H1 (cell line): Measurements from ENCODE around the gene DHCR7. TPM values are rescaled to one million over a fixed set of nuclear protein-coding genes. Genes with fewer than 3 reads are reported as not detected.

Experiments
- CTCF ChIA-PET: fragments of 300-600 bp; sonication (Branson Sonifier 250); formaldehyde crosslinking; loops from one replicate; lab custom pipeline; 2021; ENCODE audit not compliant: partially characterized antibody; lab: Charles Lee
- POLR2A ChIA-PET: fragments of 300-600 bp; sonication (Branson Sonifier 250); formaldehyde crosslinking; loops from one replicate; lab custom pipeline; 2021; ENCODE audit warnings: inconsistent platforms; ENCODE audit not compliant: partially characterized antibody; lab: Charles Lee
- DNase-seq, 2 experiments: peaks; one replicate each; pipeline versions ENCODE4 v3.0.0 to v3.0.0-alpha.2; 2010 to 2022; ENCODE audit warnings: low spot score in 2 of 2, low read depth in 1 of 2, mixed read lengths in 1 of 2
- FAIRE-seq: peaks from 2 replicates; lab custom pipeline; 2011; peaks lifted over from hg19 to GRCh38; lab: Jason Lieb, UNC
- H2AFZ ChIP-seq: 2 replicates; pipeline ENCODE4 v1.8.1; 2012; ENCODE audit warnings: low read length, inconsistent platforms
- H2AK5ac ChIP-seq: 2 replicates; pipeline ENCODE4 v1.6.1; 2013; ENCODE audit warnings: low read depth, low read length
- H2BK120ac ChIP-seq: replicated peaks from 2 replicates; pipeline ENCODE3; 2013; ENCODE audit warnings: low read depth, low read length, inconsistent platforms
- H2BK12ac ChIP-seq: 2 replicates; pipeline ENCODE4 v1.6.1; 2013; ENCODE audit warnings: low read depth, low read length
- H2BK15ac ChIP-seq: 2 replicates; pipeline ENCODE4 v1.6.1; 2013; ENCODE audit warnings: low read length
- H2BK20ac ChIP-seq: 2 replicates; pipeline ENCODE4 v1.6.1; 2013; ENCODE audit warnings: low read length
- H2BK5ac ChIP-seq: 2 replicates; pipeline ENCODE4 v1.6.1; 2013; ENCODE audit warnings: low read depth, low read length
- H3K14ac ChIP-seq: 2 replicates; pipeline ENCODE4 v1.6.1; 2013; ENCODE audit warnings: inconsistent platforms; ENCODE audit not compliant: insufficient read length
- H3K18ac ChIP-seq: 2 replicates; pipeline ENCODE4 v1.6.1; 2013; ENCODE audit warnings: low read length; ENCODE audit errors: extremely low read depth
- H3K23ac ChIP-seq: 2 replicates; pipeline ENCODE4 v1.6.1; 2013; ENCODE audit warnings: inconsistent platforms; ENCODE audit not compliant: insufficient read length
- H3K23me2 ChIP-seq: 2 replicates; pipeline ENCODE4 v1.6.1; 2013; ENCODE audit warnings: low read depth, low read length
- H3K27ac ChIP-seq: 2 replicates; pipeline ENCODE4 v1.6.1; 2011; ENCODE audit warnings: low read depth, low read length, inconsistent platforms
- H3K27me3 ChIP-seq, 4 experiments: replicated peaks in 1 of 4; 1 replicate in 1 of 4; 2 replicates in 3 of 4; pipeline versions ENCODE4 v1.6.1 to v1.8.1; 2011 to 2013; ENCODE audit warnings: low read length in 3 of 4, mild to moderate bottlenecking in 3 of 4, inconsistent platforms in 2 of 4, mixed read lengths in 2 of 4, moderate library complexity in 1 of 4; ENCODE audit not compliant: control insufficient read depth in 3 of 4, insufficient read depth in 3 of 4; ENCODE audit errors: extremely low read depth in 1 of 4
- H3K36me3 ChIP-seq, 4 experiments: 2 replicates each; pipeline versions ENCODE4 v1.6.1 to v1.8.1; 2011 to 2013; ENCODE audit warnings: mild to moderate bottlenecking in 4 of 4, low read length in 3 of 4, moderate library complexity in 2 of 4, control low read depth in 1 of 4, inconsistent platforms in 1 of 4; ENCODE audit not compliant: insufficient read depth in 4 of 4, control insufficient read depth in 2 of 4
- H3K4ac ChIP-seq: replicated peaks from 2 replicates; pipeline ENCODE3; 2013; ENCODE audit warnings: low read length, low read depth, mixed read lengths, inconsistent platforms; ENCODE audit not compliant: insufficient read length
- H3K4me1 ChIP-seq, 4 experiments: replicated peaks in 1 of 4; 1 replicate in 1 of 4; 2 replicates in 3 of 4; pipeline versions ENCODE4 v1.6.1 to v1.8.1; 2011 to 2013; ENCODE audit warnings: low read length in 3 of 4, inconsistent platforms in 2 of 4, mixed read lengths in 1 of 4; ENCODE audit not compliant: insufficient read depth in 4 of 4, control insufficient read depth in 3 of 4
- H3K4me2 ChIP-seq, 2 experiments: 2 replicates each; pipeline versions ENCODE4 v1.6.1 to v1.8.1; 2011 to 2013; ENCODE audit warnings: low read depth in 2 of 2, low read length in 2 of 2, control low read depth in 1 of 2, inconsistent platforms in 1 of 2, mild to moderate bottlenecking in 1 of 2; ENCODE audit not compliant: insufficient read depth in 1 of 2
- H3K4me3 ChIP-seq, 4 experiments: fragments of 200-600, 300-600 bp in 1 of 4; sonication (generic), shearing (Covaris generic), sonication (Bioruptor Twin) in 1 of 4; 2 replicates each; pipeline versions ENCODE4 v1.5.1 to v1.8.1; 2011 to 2016; ENCODE audit warnings: low read length in 4 of 4, low read depth in 3 of 4, control low read depth in 2 of 4, inconsistent platforms in 2 of 4, mild to moderate bottlenecking in 2 of 4, mixed read lengths in 1 of 4, moderate library complexity in 1 of 4; ENCODE audit not compliant: insufficient read depth in 2 of 4; ENCODE audit errors: extremely low read depth in 1 of 4
- H3K56ac ChIP-seq: replicated peaks from 2 replicates; pipeline ENCODE3; 2013; ENCODE audit warnings: low read depth, mild to moderate bottlenecking, mixed read lengths, low read length, inconsistent platforms; ENCODE audit not compliant: insufficient read length
- H3K79me1 ChIP-seq: 2 replicates; pipeline ENCODE4 v1.6.1; 2013; ENCODE audit warnings: low read depth, low read length, control low read depth
- H3K79me2 ChIP-seq, 2 experiments: 2 replicates each; pipeline versions ENCODE4 v1.6.1 to v1.8.1; 2012 to 2013; ENCODE audit warnings: low read length in 2 of 2, mild to moderate bottlenecking in 2 of 2, inconsistent platforms in 1 of 2; ENCODE audit not compliant: insufficient read depth in 2 of 2, control insufficient read depth in 1 of 2
- H3K9ac ChIP-seq, 4 experiments: replicated peaks in 1 of 4; 1 replicate in 1 of 4; 2 replicates in 3 of 4; pipeline versions ENCODE4 v1.6.1 to v1.8.1; 2011 to 2013; ENCODE audit warnings: low read depth in 3 of 4, low read length in 3 of 4, control low read depth in 2 of 4, mild to moderate bottlenecking in 2 of 4, moderate library complexity in 2 of 4, inconsistent platforms in 1 of 4; ENCODE audit errors: extremely low read depth in 1 of 4
- H3K9me3 ChIP-seq, 2 experiments: 2 replicates each; pipeline versions ENCODE4 v1.6.1 to v1.8.1; 2012 to 2013; ENCODE audit warnings: mild to moderate bottlenecking in 2 of 2, moderate library complexity in 2 of 2, control low read depth in 1 of 2, inconsistent platforms in 1 of 2, low read depth in 1 of 2, low read length in 1 of 2, mixed read lengths in 1 of 2; ENCODE audit not compliant: insufficient read depth in 2 of 2
- H4K20me1 ChIP-seq, 2 experiments: replicated peaks in 1 of 2; 2 replicates each; pipeline versions ENCODE3 to v1.8.1; 2011 to 2013; ENCODE audit warnings: inconsistent platforms in 2 of 2, low read length in 2 of 2, mild to moderate bottlenecking in 1 of 2; ENCODE audit not compliant: insufficient read depth in 2 of 2, control insufficient read depth in 1 of 2
- H4K5ac ChIP-seq: 2 replicates; pipeline ENCODE4 v1.6.1; 2013; ENCODE audit warnings: low read length, low read depth, mixed read lengths, inconsistent platforms; ENCODE audit not compliant: insufficient read length
- H4K8ac ChIP-seq: 2 replicates; pipeline ENCODE4 v1.8.0; 2013; ENCODE audit warnings: mild to moderate bottlenecking, moderate library complexity, low read length, inconsistent platforms; ENCODE audit not compliant: insufficient read depth; ENCODE audit errors: extremely low read depth
- H4K91ac ChIP-seq: replicated peaks from 2 replicates; pipeline ENCODE3; 2013; ENCODE audit warnings: low read length, mixed read lengths, inconsistent platforms; ENCODE audit not compliant: insufficient read length
- POLR2AphosphoS5 ChIP-seq: IDR thresholded peaks from 2 replicates; pipeline ENCODE4 v1.6.1; 2011; ENCODE audit warnings: low read depth, low read length
- WGBS, 2 experiments: shearing (Covaris generic) in 1 of 2; methylation state at CpG; one replicate each; pipeline versions ENCODE4 v1.1.6 to v1.1.7; 2013 to 2015; ENCODE audit warnings: low lambda C conversion rate in 2 of 2, mixed read lengths in 2 of 2, inconsistent platforms in 1 of 2, low coverage in 1 of 2, missing lambda C conversion rate in 1 of 2; ENCODE audit not compliant: insufficient replicate concordance in 2 of 2, insufficient coverage in 1 of 2, insufficient read length in 1 of 2; ENCODE audit errors: extremely low coverage in 1 of 2, missing lambda C conversion rate in 1 of 2; 5-methylcytosine and 5-hydroxymethylcytosine counted together
- polyA plus RNA-seq, 7 experiments: library from polyadenylated mRNA; depleted of rRNA in 3 of 7; stranded (reverse) in 5 of 7; unstranded in 2 of 7; fragments of >200 nt in 5 of 7; fragments of 200-250 nt in 2 of 7; gene quantifications; 1 replicate in 5 of 7; 2 replicates in 1 of 7; 4 replicates in 1 of 7; pipeline versions ENCODE4 v1.2.1 to v1.2.3, GENCODE V29; 2011 to 2013; ENCODE audit warnings: missing spikeins in 2 of 7, mixed read lengths in 2 of 7
- total RNA-seq: library from RNA; stranded (reverse); fragmentation: NEBNext Ultra II Directional; extraction: Animal tissue kit (Norgen Biotek cat#: 25700); gene quantifications from 2 replicates; pipeline ENCODE4 v1.2.1, GENCODE V29; 2021
- TF ChIP-seq, protein P1 (sequence below): IDR thresholded peaks from 2 replicates; pipeline ENCODE4 v1.6.1; 2012; ENCODE audit warnings: inconsistent platforms

Gene DHCR7
- total and polyA plus RNA-seq, 2 of the 8 experiments (the other 6 are each of a cell fraction or from before 2014, with no cell fraction given): 144 to 157 TPM

DNA sequence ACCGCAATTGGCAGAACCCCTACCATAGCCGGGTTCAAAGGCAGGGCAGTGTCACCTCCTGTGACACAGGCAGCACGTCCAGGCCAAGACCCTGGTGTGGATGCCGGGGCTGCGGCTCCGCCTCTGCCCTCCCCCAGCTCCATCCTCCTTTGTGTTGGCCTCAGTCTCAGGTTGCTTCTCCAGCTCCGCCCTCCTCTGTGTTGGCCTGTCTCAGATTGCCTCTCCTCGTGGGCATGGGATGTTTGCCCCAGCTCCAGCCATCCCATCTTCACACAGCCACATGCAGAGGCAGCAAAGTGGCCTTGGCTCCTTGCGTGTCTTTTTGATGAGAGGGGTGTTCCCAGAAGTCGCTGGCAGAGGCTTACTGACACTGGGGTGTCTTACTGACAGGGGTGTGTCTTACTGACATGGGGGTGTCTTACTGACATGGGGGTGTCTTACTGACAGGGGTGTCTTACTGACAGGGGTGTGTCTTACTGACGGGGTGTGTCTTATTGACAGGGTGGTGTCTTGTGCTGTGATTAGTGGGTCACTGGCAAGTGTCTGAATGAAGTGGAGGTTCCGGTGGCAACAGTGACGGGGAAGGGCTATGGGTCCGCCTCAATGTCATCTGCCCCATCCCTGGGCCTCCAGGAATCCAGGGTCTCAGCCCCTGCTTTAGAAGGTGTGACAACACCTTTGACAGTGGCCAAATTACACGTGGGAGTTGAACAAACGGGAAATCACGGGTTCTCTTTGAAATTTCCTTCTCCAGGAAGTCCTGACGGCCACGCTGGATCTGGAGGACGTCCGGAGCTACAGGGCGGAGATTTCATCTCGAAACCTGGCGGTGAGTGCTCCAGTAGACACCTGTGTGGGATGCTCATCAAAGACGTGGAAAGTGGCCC is 29.7 kb upstream of the DHCR7 start:
- 78% methylated on average over 25 of the region's 25 CpGs; no CpG with 5 or more reads in 1 of the 2 experiments for WGBS, 2 experiments
- no peak overlapping the region for H2BK12ac ChIP-seq
- peaks cover 0 to 9% (median 4%) of the 10 kb centered on the region in 4 experiments; a peak in 6 of 7 replicates for H3K4me1 ChIP-seq
- H2BK20ac ChIP-seq: no peak overlapping the region
- no peak overlapping the region for H3K14ac ChIP-seq
- H2AFZ ChIP-seq: no peak overlapping the region
- H3K9me3 ChIP-seq: no peaks in the 10 kb centered on the region
- ChIA-PET CTCF (interaction anchor here (1.1 to 1.4 kb wide), 2 partner anchors 102 to 105 kb away, joined by 3 read pairs; no protein-coding TSS in a partner anchor), POLR2A (interaction anchor here (1.0 to 1.5 kb wide), 2 partner anchors 15 to 30 kb away, joined by 4 to 5 read pairs; partner anchors contain the start of gene DHCR7)
- H3K23me2 ChIP-seq: no peaks in the 10 kb centered on the region
- no peak overlapping the region for H3K23ac ChIP-seq
- H4K91ac ChIP-seq: no peak overlapping the region
- H2BK5ac ChIP-seq: peak overlapping the region; percentile 52; the same call in 1 of the 2 replicates
- H3K4ac ChIP-seq: no peak overlapping the region
- no peaks in the 10 kb centered on the region for H3K79me1 ChIP-seq
- H3K4me3 ChIP-seq: no peak overlapping the region
- H2BK120ac ChIP-seq: no peak overlapping the region
- H2BK15ac ChIP-seq: no peak overlapping the region
- no peak overlapping the region for H3K56ac ChIP-seq
- H3K9ac ChIP-seq: no peak overlapping the region
- no peak overlapping the region for H3K18ac ChIP-seq
- H3K4me2 ChIP-seq: no peak overlapping the region; a peak in 2 of 4 replicates
- no peak overlapping the region for H2AK5ac ChIP-seq
- no peak for TF ChIP-seq POLR2AphosphoS5
- TF ChIP-seq, protein P1, sequence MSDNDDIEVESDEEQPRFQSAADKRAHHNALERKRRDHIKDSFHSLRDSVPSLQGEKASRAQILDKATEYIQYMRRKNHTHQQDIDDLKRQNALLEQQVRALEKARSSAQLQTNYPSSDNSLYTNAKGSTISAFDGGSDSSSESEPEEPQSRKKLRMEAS: 0 out of 2 replicates have a peak, but pooled peaks have one; percentile 13
- H3K27ac ChIP-seq: no peak overlapping the region
- no peaks in the 10 kb centered on the region for H3K79me2 ChIP-seq
- no peak overlapping the region for H4K5ac ChIP-seq
- H4K8ac ChIP-seq: peak overlapping the region; percentile 31; the same call in 1 of the 2 replicates
- FAIRE-seq: no peak
- H4K20me1 ChIP-seq: peaks cover 6 to 15% of the 10 kb centered on the region in 2 experiments
- no peaks in the 10 kb centered on the region for H3K27me3 ChIP-seq
- DNase-seq: peak in 1 of 2 experiments; percentile 51
- H3K36me3 ChIP-seq: peaks cover 3 to 22% (median 15%) of the 10 kb centered on the region in 4 experiments
